Ascending aorta (tissue), 2 donors: ENCODE results near the gene GATA1. TPM values are rescaled to one million over a fixed set of nuclear protein-coding genes. Genes with fewer than 3 reads are reported as not detected.
"Not testable (repeated sequence)": the region's sequence is repeated elsewhere in the genome, so short reads cannot be mapped to it uniquely, and the experiment has no call there.

Experiments
- DNase-seq, 2 donors: peaks; one replicate each; pipeline ENCODE4 v3.0.0-alpha.2; 2019; ENCODE audit warnings: low spot score in 2 of 2
- H3K27ac ChIP-seq, 2 donors: fragments of 200-600 bp; sonication (generic); one replicate each; pipeline ENCODE4 v1.5.1; 2016 to 2017; ENCODE audit warnings: mild to moderate bottlenecking in 1 of 2
- H3K27me3 ChIP-seq: fragments of 200-600 bp; sonication (generic); one replicate; pipeline ENCODE4 v1.5.1; 2017
- H3K36me3 ChIP-seq, 2 donors: fragments of 200-600 bp; sonication (generic); one replicate each; pipeline ENCODE4 v1.5.1; 2016
- H3K4me1 ChIP-seq, 2 donors: fragments of 200-600 bp; sonication (generic); one replicate each; pipeline ENCODE4 v1.5.1; 2016 to 2017; ENCODE audit warnings: mild to moderate bottlenecking in 1 of 2
- H3K4me3 ChIP-seq, 2 donors: fragments of 200-600 bp; sonication (generic); one replicate each; pipeline ENCODE4 v1.5.1; 2016 to 2017; ENCODE audit warnings: mild to moderate bottlenecking in 1 of 2
- H3K9me3 ChIP-seq, 2 donors: fragments of 200-600 bp; sonication (generic); one replicate each; pipeline ENCODE4 v1.5.1; 2016
- intact Hi-C: fragments of 100-400 bp; cut with DNase I; formaldehyde crosslinking; loops from one replicate; pipeline ENCODE4 v1.15.1; 2023
- total RNA-seq: library from RNA; depleted of rRNA; stranded (reverse); fragments of >200 nt; gene quantifications from one replicate; pipeline ENCODE4 v1.1.0, GENCODE V29; 2016
- TF ChIP-seq, protein P1 (sequence below), 3 experiments: fragments of 200-600 bp in 2 of 3; fragments of 450-650 bp in 1 of 3; sonication (generic) in 2 of 3; IDR thresholded peaks; one replicate each; pipeline ENCODE4 v1.5.1; 2016 to 2019; ENCODE audit warnings: antibody characterized with exemption in 3 of 3, mild to moderate bottlenecking in 1 of 3, moderate library complexity in 1 of 3

The GATA1 gene
- total RNA-seq, 1 donor from 2014 or later = not detected

DNA sequence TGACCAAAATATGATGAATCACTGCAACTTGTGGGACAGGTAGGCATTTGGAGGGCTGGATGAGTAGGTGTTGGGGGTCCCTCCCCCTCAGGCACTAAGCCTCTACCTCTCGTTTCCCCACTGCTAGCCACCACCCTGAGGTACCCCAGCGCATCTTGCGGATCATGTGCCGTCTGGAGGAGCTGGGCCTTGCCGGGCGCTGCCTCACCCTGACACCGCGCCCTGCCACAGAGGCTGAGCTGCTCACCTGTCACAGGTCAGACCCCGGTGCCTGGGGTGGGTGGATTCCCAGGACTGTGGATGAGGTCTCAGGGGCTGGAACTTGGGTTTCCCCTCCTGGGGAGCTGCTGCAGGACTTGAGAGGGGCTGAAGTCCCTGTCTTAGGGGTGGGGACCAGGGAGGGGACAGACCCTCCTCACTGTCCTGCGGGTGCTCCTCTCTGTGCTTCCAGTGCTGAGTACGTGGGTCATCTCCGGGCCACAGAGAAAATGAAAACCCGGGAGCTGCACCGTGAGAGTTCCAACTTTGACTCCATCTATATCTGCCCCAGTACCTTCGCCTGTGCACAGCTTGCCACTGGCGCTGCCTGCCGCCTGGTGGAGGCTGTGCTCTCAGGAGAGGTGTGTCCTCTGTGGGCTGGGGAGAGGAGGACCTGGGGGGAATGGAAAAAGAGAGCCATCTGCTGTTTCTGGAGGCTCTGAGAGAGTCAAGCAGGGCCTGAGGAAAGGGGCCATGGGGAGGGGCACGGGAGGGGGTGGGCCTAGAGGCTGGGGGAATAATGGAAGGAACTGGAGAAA lies 29.8 kb downstream of the GATA1 start:
- H3K27ac ChIP-seq = no peak overlapping the region
- no peak overlapping the region for H3K4me3 ChIP-seq
- TF ChIP-seq, protein P1, sequence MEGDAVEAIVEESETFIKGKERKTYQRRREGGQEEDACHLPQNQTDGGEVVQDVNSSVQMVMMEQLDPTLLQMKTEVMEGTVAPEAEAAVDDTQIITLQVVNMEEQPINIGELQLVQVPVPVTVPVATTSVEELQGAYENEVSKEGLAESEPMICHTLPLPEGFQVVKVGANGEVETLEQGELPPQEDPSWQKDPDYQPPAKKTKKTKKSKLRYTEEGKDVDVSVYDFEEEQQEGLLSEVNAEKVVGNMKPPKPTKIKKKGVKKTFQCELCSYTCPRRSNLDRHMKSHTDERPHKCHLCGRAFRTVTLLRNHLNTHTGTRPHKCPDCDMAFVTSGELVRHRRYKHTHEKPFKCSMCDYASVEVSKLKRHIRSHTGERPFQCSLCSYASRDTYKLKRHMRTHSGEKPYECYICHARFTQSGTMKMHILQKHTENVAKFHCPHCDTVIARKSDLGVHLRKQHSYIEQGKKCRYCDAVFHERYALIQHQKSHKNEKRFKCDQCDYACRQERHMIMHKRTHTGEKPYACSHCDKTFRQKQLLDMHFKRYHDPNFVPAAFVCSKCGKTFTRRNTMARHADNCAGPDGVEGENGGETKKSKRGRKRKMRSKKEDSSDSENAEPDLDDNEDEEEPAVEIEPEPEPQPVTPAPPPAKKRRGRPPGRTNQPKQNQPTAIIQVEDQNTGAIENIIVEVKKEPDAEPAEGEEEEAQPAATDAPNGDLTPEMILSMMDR (IDR thresholded peaks at IDR 0.05) = no peak
- peaks cover 19 to 42% of the 10 kb centered on the region in 2 donors for H3K36me3 ChIP-seq
- no peaks in the 10 kb centered on the region for H3K9me3 ChIP-seq
- no peak for DNase-seq
- intact Hi-C loops = no loop called here
- no peaks in the 10 kb centered on the region for H3K27me3 ChIP-seq
- no peaks in the 10 kb centered on the region for H3K4me1 ChIP-seq

DNA sequence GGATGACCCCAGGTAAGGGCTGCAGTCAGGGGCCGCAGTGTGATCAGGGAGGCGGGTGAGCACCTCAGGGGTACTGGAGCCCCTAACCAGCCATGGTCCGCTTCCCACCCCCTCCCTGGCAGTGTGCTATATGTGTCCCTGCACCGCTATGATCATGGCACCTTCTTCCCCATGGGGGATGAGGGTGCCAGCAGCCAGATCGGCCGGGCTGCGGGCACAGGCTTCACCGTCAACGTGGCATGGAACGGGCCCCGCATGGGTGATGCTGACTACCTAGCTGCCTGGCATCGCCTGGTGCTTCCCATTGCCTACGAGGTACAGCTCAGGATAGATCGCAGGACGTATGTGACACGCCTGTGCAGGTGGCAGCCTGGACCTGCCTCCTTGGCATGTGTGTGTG lies 31.7 kb downstream of the GATA1 start:
- TF ChIP-seq, protein P1 (IDR thresholded peaks at IDR 0.05) = no peak
- peaks cover 19 to 47% of the 10 kb centered on the region in 2 donors for H3K36me3 ChIP-seq
- no peaks in the 10 kb centered on the region for H3K9me3 ChIP-seq
- H3K4me3 ChIP-seq = no peak overlapping the region
- no peaks in the 10 kb centered on the region for H3K27me3 ChIP-seq
- H3K27ac ChIP-seq = no peak overlapping the region
- intact Hi-C loops = no loop called here
- no peak for DNase-seq
- no peaks in the 10 kb centered on the region for H3K4me1 ChIP-seq

DNA sequence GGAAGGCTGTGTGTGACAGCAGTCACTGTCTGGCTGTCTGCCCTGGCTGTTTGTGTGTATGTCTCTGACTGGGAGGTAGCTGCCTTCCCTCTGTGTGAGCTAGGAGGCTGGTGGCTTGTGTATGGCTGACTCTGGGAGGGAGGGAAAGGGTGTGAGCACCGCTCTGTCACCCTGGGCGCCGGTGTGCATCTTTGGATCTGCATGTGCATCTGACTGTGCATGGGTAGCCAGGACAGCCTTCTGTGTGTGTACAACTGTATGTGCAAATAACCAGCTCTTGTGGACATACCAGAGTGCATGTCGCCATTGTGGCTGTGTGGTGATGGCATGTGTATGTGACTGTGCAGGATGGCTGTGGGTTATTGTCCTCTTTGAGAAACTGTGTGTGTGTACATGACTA lies 32.5 kb downstream of the GATA1 start:
- intact Hi-C loops = no loop called here
- Histone ChIP-seq H3K4me1 (no peaks in the 10 kb centered on the region), H3K36me3 (peaks cover 19 to 47% of the 10 kb centered on the region in 2 donors)

DNA sequence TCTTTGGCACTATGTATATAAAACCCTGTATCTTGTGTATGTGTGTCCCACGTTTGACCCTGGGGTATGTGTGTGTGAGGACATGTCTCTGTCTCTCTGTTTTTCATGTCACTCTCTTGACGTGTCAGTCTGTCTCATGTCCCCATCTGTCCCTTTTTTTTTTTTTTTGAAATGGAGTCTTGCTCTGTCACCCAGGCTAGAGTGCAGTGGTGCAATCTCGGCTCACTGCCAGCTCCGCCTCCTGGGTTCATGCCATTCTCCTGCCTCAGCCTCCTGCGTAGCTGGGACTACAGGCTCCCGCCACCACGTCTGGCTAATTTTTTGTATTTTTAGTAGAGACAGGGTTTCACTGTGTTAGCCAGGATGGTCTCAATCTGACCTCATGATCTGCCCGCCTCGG lies 33.0 kb downstream of the GATA1 start:
- H3K4me1 ChIP-seq, H3K27me3 ChIP-seq, intact Hi-C loops, DNase-seq, H3K27ac ChIP-seq, H3K4me3 ChIP-seq, H3K9me3 ChIP-seq: not testable (repeated sequence)
- H3K36me3 ChIP-seq = peaks cover 19 to 45% of the 10 kb centered on the region in 2 donors

More for the DNA sequence above, 32.5 kb downstream of the GATA1 start:
- DNase-seq = no peak
- Histone ChIP-seq H3K27me3 (no peaks in the 10 kb centered on the region), H3K9me3 (no peaks in the 10 kb centered on the region), H3K4me3 (no peak overlapping the region), H3K27ac (no peak overlapping the region)
- TF ChIP-seq, protein P1 (IDR thresholded peaks at IDR 0.05) = no peak

DNA sequence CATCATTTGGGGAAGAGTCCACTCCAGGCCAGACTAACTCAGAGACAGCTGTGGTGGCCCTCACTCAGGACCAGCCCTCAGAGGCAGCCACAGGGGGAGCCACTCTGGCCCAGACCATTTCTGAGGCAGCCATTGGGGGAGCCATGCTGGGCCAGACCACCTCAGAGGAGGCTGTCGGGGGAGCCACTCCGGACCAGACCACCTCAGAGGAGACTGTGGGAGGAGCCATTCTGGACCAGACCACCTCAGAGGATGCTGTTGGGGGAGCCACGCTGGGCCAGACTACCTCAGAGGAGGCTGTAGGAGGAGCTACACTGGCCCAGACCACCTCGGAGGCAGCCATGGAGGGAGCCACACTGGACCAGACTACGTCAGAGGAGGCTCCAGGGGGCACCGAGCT lies 36.7 kb downstream of the GATA1 start:
- Histone ChIP-seq H3K27ac (no peak overlapping the region), H3K9me3 (peaks cover 0 to 5% of the 10 kb centered on the region in 2 donors), H3K27me3 (no peaks in the 10 kb centered on the region), H3K4me1 (no peaks in the 10 kb centered on the region), H3K36me3 (peaks cover 4 to 22% of the 10 kb centered on the region in 2 donors), H3K4me3 (no peak overlapping the region)
- TF ChIP-seq, protein P1 (IDR thresholded peaks at IDR 0.05) = no peak
- intact Hi-C loops = no loop called here
- DNase-seq = no peak

DNA sequence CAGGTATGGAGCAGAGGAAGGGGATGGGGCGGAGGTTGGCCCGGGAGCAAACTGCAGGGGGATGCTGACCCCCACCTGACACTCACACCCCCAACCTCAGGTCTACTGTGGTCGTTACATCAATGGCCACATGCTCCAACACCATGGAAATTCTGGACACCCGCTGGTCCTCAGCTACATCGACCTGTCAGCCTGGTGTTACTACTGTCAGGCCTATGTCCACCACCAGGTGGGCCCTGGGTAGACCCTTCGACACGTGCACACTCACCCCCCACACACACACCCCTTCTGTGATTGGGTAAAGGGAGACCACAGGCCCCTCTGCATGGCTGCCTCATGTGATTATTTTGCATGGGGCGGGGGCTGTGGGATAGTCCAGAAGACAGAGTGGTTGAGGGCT lies 37.7 kb downstream of the GATA1 start:
- Histone ChIP-seq H3K4me1 (no peaks in the 10 kb centered on the region), H3K9me3 (peaks cover 0 to 5% of the 10 kb centered on the region in 2 donors), H3K4me3 (no peak overlapping the region), H3K27ac (no peak overlapping the region), H3K27me3 (no peaks in the 10 kb centered on the region), H3K36me3 (peaks cover 4 to 15% of the 10 kb centered on the region in 2 donors)
- intact Hi-C loops = no loop called here
- DNase-seq = no peak
- TF ChIP-seq, protein P1 (IDR thresholded peaks at IDR 0.05) = no peak
